Endothelial cell (in vitro differentiated cells): Measurements from ENCODE around the gene CCL19. TPM values are rescaled to one million over a fixed set of nuclear protein-coding genes. Genes with fewer than 3 reads are reported as not detected.

Experiments
- DNase-seq: peaks from one replicate; pipeline ENCODE4 v3.0.0; 2021; ENCODE audit warnings: low spot score
- H3K27ac Mint-ChIP-seq: one replicate; pipeline ENCODE4 v1.8.0; 2021; ENCODE audit warnings: mixed read lengths, inconsistent platforms; ENCODE audit not compliant: unreplicated experiment
- H3K27me3 Mint-ChIP-seq: one replicate; pipeline ENCODE4 v1.8.0; 2021; ENCODE audit warnings: mild to moderate bottlenecking, moderate library complexity, mixed read lengths, inconsistent platforms; ENCODE audit not compliant: unreplicated experiment
- H3K36me3 Mint-ChIP-seq: one replicate; pipeline ENCODE4 v1.8.0; 2021; ENCODE audit warnings: mild to moderate bottlenecking, low read depth, mixed read lengths, inconsistent platforms; ENCODE audit not compliant: unreplicated experiment
- H3K4me1 Mint-ChIP-seq: one replicate; pipeline ENCODE4 v1.8.0; 2021; ENCODE audit warnings: mild to moderate bottlenecking, mixed read lengths, inconsistent platforms; ENCODE audit not compliant: unreplicated experiment
- H3K4me3 Mint-ChIP-seq: one replicate; pipeline ENCODE4 v1.8.0; 2021; ENCODE audit warnings: mild to moderate bottlenecking, mixed read lengths, inconsistent platforms; ENCODE audit not compliant: unreplicated experiment
- H3K9me3 Mint-ChIP-seq: one replicate; pipeline ENCODE4 v1.8.0; 2021; ENCODE audit warnings: mixed read lengths, inconsistent platforms; ENCODE audit not compliant: unreplicated experiment
- CTCF ChIP-seq: fragments of 200-600 bp; sonication (generic); IDR thresholded peaks from one replicate; pipeline ENCODE4 v1.5.0; 2021; ENCODE audit warnings: antibody characterized with exemption; ENCODE audit not compliant: unreplicated experiment
- total RNA-seq: library from RNA; stranded (reverse); fragmentation: NEBNext Ultra II Directional; extraction: Animal tissue kit (Norgen Biotek cat#: 25700); gene quantifications from one replicate; pipeline ENCODE4 v1.2.1, GENCODE V29; 2021; ENCODE audit not compliant: unreplicated experiment

CCL19 gene
- total RNA-seq, 1 donor from 2014 or later = not detected

GRCh38 chr9:34716711-34717110 lies 25.6 kb upstream of the CCL19 start:
- peaks cover 6% of the 10 kb centered on the region for H3K27me3 Mint-ChIP-seq
- no peaks in the 10 kb centered on the region for H3K36me3 Mint-ChIP-seq
- H3K4me1 Mint-ChIP-seq = peaks cover 2% of the 10 kb centered on the region
- no peak overlapping the region for H3K27ac Mint-ChIP-seq
- H3K9me3 Mint-ChIP-seq = no peaks in the 10 kb centered on the region
- no peak for DNase-seq
- no peak for TF ChIP-seq CTCF
- no peak overlapping the region for H3K4me3 Mint-ChIP-seq

GRCh38 chr9:34715639-34716215 lies 24.7 kb upstream of the CCL19 start:
- no peak for DNase-seq
- H3K36me3 Mint-ChIP-seq = no peaks in the 10 kb centered on the region
- no peaks in the 10 kb centered on the region for H3K9me3 Mint-ChIP-seq
- H3K27me3 Mint-ChIP-seq = peaks cover 4% of the 10 kb centered on the region
- H3K27ac Mint-ChIP-seq = no peak overlapping the region
- H3K4me3 Mint-ChIP-seq = no peak overlapping the region
- no peak for TF ChIP-seq CTCF
- H3K4me1 Mint-ChIP-seq = peaks cover 2% of the 10 kb centered on the region

GRCh38 chr9:34714007-34714406 lies 22.9 kb upstream of the CCL19 start:
- Mint-ChIP-seq H3K4me3 (no peak overlapping the region), H3K4me1 (no peaks in the 10 kb centered on the region), H3K27me3 (peaks cover 2% of the 10 kb centered on the region), H3K36me3 (no peaks in the 10 kb centered on the region), H3K9me3 (no peaks in the 10 kb centered on the region), H3K27ac (no peak overlapping the region)
- no peak for TF ChIP-seq CTCF
- DNase-seq = no peak

- Mint-ChIP-seq H3K4me3 (no peak overlapping the region), H3K9me3 (no peaks in the 10 kb centered on the region), H3K4me1 (no peaks in the 10 kb centered on the region), H3K27me3 (peaks cover 2% of the 10 kb centered on the region), H3K27ac (no peak overlapping the region), H3K36me3 (no peaks in the 10 kb centered on the region)
- TF ChIP-seq CTCF = no peak
- no peak for DNase-seq
Measured at GRCh38 chr9:34712140-34712539, 21.1 kb upstream of the CCL19 start.

GRCh38 chr9:34710023-34710422 lies 18.9 kb upstream of the CCL19 start, which contains the start of gene CCL21:
Gene CCL21 (minus strand): TSS chr9:34710136. CDS start chr9:34710066, 70 bp downstream.
- Mint-ChIP-seq H3K4me1 (no peaks in the 10 kb centered on the region), H3K27me3 (no peaks in the 10 kb centered on the region), H3K36me3 (no peaks in the 10 kb centered on the region), H3K9me3 (no peaks in the 10 kb centered on the region), H3K4me3 (no peak within 1 kb of the TSS), H3K27ac (no peak within 1 kb of the TSS)
- no peak for DNase-seq
- no peak for TF ChIP-seq CTCF
